ENCODE results near the gene LRRC8D. TPM values are rescaled to one million over a fixed set of nuclear protein-coding genes. Genes with fewer than 3 reads are reported as not detected.

The LRRC8D gene
- total RNA-seq, 1 experiment from 2014 or later, result 66.7 TPM

DNA sequence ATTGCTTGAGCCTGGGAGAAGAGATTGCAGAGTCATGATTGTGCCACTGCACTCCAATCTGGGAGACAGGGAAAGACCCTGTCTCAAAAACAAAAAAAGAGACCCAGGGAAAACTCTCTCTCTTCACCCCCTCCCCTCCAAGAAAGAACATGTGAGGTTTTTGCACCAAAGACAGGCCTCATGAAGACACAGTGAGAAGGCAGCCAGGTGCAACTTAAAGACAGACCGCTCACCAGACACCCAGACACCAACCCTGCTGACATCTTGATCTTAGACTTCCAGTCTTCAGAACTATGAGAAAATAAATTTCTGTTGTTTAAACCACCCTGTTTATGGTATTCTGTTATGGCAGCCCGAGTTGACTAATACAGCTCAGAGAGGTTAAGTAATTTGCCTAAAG is 13.3 kb upstream of the LRRC8D start:
- DNase-seq (ENCODE audit: low read depth), result no peak

DNA sequence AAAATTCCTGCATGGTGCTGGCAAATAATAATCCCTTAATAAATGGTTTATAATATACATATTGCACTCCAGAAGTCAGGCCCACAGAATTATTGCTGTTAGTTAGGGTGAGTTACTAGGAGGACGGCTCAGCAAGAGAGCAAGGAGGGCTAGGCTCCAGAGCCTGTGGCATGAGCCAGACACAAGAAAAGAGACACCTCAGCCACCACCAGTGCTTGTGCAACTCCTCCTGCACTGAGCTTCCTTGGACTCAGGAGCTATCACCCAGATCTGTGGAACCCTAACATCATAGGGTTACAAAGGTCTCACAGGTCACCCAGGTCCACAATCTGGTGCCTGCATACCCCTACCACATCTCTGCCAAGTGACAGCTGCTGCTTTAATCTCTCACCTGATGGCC is 12.8 kb upstream of the LRRC8D start:
- no peak for DNase-seq (ENCODE audit: low read depth)

DNA sequence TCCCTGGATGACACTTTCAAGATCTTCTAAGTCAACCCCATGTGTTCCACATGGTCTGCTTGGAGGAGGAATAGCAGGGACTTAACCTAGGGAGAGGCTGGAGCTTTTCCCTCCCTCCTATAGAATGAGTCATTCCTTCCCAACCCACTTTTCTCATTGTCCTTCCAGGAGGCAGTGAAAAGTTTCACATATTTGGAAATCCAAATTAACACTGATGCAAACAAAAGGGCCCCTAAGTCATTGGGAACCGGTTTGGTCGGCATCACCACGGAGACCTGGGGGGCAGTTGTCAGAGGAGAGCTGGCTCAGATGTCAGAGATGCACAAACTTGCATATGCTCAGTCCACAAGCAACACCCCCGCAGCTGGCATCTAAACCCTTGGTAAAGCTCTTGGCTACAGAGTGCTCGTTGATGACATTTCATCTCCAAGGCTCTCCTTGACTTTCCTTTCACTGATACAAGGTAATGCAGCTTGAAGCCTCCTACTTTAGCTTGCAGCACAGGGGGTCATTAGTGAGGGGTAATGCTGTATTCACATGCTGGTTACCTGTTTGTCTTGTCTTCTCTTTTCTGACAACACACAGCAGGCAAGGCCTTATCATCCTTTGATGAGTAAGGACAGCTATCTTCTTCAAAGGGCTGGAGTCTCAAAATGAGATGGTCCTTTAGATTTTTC is 12.3 kb upstream of the LRRC8D start:
- DNase-seq (ENCODE audit: low read depth), result peak; percentile 72

DNA sequence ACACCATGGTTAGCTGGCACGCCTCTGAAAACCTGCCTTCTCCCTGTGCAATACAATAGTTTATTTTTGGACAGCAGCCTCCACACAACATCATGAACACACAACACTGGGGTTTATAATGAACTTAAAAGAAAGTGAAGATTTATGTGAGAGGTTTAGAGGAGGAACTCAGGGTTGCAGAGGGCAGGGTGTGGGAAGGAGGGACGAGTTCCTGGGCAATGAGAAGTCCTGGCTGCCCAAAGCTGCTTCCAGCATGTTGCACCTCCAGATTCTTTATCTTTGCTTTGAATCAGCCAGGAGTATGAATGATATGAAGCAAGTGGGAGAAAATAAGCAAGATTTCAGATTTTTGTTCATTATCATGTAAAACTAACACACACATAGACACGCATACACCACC is 11.3 kb upstream of the LRRC8D start:
- DNase-seq (ENCODE audit: low read depth), result peak; percentile 71

DNA sequence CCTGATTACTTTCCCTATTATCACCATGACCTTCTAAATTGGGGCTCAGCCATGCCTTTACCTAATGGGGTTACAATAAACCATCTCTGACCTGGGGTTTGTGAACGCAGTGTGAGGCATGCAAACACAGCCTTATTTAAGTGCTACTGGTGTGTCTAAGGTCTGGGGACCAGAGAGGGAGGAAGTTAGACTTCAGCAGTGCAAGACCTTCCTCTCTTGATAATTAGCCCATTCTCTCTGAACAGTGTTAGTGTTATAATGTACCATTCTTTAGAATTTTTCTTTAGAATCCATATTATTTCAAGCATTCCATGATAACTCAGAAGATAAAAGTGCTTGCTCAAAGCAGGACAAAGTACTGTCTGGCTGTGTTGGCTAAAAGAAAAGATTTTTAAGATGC is 10.5 kb upstream of the LRRC8D start:
- DNase-seq (ENCODE audit: low read depth), result no peak

DNA sequence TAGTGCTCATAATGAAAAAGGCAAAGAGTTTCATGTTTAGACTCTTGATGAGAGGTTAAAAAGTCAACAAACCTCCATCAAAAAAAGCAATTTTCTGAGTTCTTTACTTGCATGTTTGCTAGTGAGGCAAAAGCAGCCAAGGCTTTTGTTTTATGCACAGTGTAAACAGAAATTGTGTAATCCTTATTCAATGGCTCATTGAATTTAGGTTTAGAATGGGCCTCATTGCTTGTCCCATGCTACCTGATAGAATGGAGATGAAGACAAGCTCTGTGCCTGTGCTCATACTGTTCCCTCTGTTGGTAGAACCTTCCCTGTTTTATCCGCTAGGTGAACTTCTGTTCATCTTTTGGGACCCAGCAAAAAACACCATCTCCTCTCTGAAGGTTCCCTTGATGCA is 10.0 kb upstream of the LRRC8D start:
- DNase-seq (ENCODE audit: low read depth), result no peak

DNA sequence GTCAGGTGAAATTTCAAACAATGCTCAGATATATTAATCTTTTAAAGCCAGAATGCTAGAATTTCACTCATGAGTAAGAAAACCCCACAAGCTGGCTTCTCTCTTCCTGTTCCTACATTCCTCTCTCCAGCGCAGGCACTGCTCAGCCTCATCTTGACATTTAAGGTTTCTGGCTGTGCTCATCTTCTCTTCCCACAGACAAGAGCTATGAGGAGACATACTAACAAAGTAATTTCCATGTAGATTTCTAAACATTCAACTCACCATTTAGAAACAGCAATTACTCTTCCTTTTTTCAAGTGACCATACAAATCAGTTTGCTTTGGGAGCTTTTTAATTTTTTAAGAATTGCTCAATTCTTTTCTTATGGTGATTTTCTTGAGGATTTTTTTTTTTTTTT is 7.8 kb upstream of the LRRC8D start:
- no peak for DNase-seq (ENCODE audit: low read depth)

DNA sequence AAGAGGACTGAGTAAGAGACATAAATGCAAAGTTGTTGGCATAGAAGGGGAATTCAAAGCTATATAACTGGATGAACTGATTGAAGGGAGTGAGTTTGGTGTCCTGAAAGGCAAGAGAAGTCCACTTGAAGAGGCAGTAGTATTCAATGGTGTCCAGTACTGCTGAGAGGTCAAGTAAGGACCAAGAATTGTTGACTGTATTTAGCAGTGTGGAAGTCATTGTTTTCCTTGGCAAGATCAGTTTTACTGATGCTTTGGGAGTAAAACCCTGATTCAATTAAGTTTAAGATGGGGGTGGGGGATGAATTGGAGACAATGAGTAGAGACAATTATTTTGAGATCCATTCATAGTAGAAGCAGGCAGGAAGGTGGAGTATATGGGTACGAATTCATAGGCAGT is 5.8 kb upstream of the LRRC8D start:
- no peak for DNase-seq (ENCODE audit: low read depth)

DNA sequence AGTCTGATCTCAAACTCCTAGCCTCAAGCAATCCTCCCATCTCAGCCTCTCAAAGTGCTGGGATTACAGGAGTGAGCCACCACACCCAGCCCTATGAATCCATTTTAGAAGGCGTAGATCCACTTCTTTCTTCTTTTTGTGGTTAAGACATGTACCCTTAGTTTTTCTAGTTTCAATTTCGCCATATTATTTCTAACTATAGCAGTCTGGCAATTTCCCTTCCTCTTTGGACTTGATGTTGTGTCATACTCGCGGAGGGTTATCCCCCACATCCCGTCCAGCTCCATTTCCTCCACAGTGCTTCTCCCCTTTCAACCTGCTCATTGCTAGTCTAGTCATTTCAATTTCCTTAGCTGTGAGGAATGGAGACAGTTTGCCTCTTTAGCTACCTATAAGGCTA is 5.2 kb upstream of the LRRC8D start:
- DNase-seq (ENCODE audit: low read depth), result no peak

DNA sequence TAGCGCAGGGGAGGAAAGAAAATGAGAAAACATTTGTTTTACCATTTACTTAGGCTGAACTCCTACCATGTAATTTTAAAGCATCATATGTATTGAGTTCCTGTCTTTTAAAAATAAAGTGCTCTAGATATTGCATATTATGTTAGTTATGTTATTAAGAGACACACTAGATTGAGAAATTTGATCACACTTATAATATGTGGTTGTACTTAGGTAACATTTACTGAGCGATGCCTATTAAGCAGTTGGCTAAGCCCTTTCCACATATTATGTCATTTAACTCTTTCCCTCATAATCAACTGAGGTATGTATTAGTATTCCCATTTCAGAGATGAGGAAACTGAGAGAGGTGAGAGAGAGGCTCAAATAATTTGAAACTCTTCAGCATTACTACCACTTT is 4.5 kb upstream of the LRRC8D start:
- no peak for DNase-seq (ENCODE audit: low read depth)

DNA sequence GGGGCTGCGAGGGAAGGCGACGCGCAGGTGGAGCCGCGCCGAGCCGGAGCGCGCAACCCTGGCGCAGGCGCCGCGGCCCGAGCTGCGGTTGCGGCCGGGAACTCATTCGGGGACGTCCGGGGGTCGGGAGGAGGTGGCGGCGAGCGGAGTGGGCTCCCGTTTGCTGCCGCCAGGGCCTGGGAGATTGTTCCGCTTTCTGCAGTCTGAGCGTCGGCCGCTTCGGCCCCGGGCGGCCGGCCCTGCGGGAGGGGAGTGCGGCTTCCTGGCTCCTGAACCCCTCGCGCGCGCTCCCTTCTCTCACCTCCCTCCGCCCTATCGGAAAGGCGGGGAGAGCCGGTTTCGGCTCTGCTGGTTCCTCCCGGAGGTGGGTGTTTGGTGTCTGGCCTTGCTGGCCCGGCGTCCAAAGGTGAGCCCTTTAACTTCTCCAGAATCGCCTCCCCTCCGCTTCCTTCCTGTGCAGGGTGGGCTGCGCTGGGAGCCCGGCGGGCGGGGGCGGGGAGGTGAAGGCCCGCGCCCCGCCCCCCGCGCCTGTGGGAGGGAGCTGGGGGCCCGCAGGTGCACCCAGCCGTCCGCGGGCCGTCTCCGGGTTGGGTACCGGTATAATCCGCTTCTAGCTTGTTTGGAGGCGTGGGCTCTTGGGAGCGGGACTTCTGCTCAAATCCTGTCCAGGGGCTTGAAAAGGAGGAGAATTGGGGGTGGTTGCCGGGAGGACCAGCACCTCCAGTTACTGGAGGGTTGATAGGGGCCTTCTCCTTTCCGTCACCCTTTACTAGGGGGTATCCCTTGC is 683 bp downstream of the LRRC8D start:
- DNase-seq (ENCODE audit: low read depth), result peak; percentile 54

DNA sequence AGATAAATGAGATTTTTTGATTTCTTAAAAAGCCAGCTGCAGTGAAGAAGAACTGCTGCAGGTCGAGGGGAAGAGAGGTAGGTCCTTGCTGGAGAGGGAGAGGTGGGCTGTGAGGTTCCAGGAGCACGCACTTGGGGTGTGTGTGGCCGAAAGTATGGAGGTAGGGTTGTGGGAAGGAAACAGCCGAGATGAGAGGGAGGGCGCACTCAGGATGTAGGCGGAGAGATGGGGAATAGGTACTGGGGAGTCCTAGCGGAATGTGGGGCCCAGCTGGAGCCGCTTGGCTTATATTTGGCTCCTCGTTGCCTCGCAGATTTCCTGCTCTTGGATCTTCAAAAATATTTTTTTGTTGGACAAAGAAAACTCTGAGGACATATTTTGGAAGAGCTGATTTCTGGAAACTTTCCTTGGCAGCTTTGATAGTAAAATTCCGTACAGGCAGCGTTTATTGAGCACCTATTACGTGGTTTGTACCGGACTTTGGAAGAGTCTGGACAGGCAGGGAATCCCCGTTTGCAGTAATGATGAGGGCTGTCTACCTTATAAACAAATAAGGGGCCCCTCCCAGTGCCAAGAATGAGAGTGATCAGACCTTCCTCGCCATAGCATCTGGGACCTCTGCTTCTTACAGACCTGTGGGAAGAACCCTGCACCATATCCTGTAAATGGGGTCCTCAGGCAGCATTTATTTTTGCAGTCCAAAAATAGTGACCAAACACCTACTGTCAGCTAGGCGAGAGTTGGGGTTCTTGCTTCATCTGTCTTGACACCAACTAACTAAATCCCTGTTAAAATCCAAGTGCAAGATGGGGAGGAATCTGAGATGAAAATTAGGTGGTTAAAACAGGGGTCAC is 1.5 kb downstream of the LRRC8D start:
- no peak for DNase-seq (ENCODE audit: low read depth)

DNA sequence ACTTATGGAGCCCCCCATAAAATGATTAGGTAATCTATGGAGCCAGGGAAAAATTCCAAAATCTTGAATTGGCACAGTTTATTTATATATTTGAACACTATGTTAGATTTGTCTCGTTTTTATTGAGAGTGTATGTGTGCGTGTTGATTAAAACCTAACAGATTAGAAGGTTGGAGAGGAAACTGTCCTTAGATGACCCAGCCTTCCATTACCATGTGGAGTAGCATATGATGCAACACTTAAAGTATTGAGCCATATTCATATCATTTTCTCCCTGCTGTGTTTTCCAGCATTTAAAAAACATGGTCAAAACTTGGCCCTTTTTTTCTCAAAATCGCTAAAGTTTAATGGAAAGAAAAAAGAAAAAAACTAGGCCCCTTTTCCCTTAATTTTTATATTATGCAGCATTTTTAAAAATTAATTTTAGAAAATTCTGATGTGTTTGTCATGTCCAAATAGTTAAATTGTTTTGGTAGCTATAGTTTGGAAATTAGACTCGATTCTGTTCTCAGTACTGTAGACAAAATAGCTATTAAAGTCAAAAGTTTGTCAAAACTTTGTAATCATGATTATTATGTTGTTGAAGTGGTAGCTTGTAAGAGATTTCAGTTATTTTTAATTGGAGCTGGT is 2.3 kb downstream of the LRRC8D start:
- DNase-seq (ENCODE audit: low read depth), result peak; percentile 19

DNA sequence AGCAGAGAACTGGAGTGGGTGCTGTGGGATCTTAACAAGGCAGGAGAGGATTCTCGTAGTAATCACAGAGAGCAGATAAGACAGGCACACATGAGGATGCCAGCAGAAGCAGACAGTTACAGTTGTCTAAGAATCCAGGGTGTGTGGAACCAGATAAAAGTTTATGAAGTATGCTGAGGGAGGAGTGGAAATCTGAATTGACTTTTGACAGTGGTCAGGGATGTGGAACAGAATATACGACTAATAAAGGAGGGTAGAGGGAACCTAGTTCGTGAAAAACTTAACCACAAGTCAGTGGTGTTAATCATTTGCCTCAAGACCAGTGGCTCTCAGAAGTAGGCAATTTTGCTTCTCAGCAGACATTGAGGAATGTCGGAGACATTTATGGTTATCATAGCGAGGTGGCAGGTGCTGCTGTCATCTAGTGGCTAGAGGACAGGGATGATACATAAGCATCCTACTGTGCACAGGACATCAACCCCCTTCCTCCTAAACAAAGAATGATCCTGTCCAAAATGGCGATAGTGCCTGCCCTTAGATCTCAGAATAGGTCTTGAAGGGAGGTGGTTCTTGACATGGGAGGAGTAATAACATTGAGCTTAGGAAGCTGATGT is 3.0 kb downstream of the LRRC8D start:
- DNase-seq (ENCODE audit: low read depth), result no peak

DNA sequence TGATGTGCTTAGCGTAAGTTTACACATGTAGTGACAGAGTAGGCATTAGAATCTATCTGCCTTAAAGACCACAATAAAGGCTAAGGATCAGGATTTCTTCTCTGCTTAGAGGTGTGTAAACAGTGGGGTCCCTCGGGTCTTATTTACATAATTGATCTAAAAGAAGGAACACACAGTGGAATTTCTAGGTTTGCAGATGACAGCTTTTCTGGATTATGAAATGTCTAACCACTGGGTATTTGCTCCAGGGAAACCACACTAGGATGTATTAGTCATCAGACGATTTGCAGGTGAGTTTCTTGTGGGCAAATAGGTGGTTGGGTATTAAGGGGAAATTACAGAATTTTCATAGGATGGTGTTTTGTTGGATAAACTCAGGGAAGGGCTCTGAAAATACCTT is 5.8 kb downstream of the LRRC8D start:
- peak; percentile 57 for DNase-seq (ENCODE audit: low read depth)

DNA sequence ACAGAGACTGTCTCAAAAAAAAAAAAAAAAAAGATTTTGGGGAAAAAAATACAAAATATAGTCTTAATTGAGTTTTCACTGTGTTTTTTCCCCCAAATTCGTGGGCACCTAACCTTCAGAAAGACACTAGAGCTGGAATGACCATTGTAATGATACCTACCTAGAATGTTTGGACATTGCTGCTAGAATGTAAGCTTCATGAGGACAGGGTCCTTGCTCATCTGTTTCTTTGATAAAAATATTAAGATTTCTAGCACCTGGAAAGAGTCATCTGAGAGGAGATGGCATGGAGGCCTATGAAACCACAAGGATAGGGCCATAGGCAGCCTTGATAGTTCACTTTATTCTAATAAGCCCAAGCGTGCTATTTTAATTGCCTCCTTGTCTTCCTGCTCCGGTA is 6.5 kb downstream of the LRRC8D start:
- DNase-seq (ENCODE audit: low read depth), result no peak

DNA sequence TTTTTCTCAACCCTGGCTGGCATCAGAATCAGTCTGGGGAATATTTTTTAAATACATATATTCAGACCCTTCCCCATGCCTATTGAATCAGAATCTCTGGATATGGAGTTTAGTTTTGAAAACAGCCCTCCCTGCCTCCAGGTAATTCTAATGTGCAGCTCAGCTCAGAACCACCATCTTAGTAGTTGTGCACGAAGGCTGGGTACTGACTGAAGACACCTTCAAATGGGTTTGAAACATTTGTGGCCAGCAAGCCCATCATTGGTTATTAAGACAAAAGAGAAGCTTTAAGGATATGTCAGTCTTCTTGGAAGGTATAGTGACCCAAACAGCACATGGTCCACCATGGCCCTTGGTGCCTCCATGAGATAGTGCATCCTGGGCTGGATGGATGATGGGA is 7.1 kb downstream of the LRRC8D start:
- DNase-seq (ENCODE audit: low read depth), result no peak

DNA sequence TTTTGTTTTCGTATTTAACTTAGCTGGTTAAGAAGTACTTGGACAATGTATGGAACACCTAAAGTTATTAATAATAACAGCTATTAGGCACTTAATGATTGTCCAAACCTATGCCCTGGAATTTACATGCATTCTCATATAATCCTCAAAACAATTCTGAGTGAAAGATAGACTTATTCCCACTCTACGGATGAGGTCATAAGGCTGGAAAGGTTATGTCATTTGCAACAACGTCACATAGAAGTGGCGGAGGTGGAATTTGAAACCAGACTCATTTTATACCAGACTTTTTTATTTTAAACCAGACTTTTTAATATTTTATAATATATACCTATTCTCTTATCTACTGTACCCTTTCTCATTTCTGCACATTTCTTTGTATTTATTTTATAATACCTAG is 8.4 kb downstream of the LRRC8D start:
- DNase-seq (ENCODE audit: low read depth), result no peak

DNA sequence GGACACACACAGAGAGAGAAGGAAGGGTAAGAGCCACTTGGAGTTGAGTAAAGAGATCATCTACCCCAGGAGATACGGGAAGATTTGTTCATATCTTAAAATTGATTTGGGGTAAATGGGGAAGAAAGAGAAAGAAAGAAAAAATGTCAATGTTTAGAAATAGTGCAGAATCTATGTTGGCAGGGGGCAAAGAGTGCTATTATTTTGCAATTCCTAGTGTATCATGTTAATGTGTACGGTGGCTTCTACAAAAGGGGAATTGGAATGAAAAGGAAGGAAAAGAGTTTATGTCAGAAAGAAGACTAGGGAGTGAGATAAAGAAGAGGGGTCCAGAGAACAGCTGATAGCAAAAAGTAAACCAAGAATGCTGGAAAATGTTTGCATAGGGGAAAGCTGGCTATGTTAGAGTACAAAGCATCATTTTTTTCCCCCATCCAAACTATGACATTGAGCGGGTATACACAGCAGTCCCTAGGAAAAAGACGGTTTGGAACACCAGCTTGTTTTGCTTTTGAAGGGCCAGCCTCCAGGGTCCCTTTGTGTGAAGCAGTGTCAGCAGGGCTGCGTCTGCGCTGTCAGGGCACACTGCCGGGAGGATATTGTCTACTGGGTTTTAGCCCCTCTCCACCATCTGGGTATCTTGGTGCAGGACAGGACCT is 10.8 kb downstream of the LRRC8D start:
- DNase-seq (ENCODE audit: low read depth), result no peak

DNA sequence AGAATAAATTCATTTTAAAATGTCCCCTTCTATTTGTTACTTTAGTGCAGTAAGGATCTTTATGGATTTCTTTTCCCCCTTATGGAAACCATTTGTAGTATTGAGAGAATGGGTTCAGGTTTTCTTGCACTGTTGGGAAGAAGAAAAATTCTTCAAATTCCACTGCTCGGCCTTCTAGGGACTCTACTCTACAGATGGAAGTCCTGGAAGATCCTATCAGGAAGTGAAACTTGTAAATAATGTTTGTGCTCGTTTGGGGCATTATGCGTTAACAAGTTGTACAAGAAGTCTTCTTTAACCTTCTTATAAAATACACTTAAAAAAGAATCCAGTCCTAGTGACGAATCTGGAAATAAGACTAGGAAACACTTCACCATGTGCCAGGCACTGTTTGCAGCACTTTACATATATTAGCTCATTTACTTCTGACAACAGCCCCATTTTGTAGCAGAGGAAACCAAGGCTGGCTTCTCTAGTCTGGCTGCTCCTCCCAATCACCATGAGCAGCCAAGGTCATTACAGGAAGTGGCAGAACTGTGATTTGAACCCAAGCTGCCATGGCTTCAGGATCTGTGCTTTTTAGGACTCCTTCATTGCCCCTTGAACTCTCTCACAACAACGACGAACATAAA is 11.8 kb downstream of the LRRC8D start:
- DNase-seq (ENCODE audit: low read depth), result no peak
